Hepatocyte (in vitro differentiated cells): ENCODE data around the gene HDHD2.

Experiments used
- EZH2 ChIP-seq: fragments of 200-600 bp; sonication (generic); IDR thresholded peaks from 2 replicates; pipeline ENCODE4 v1.6.1; 2016; ENCODE audit warnings: antibody characterized with exemption, mild to moderate bottlenecking, borderline replicate concordance
- EZH2phosphoT487 ChIP-seq: fragments of 200-600 bp; sonication (generic); IDR thresholded peaks from one replicate; pipeline ENCODE4 v1.6.1; 2018; ENCODE audit warnings: antibody characterized with exemption, mild to moderate bottlenecking, low read depth, moderate library complexity; ENCODE audit not compliant: unreplicated experiment, severe bottlenecking
- TF ChIP-seq, protein P1 (sequence below): fragments of 200-600 bp; sonication (generic); IDR thresholded peaks from 2 replicates; pipeline ENCODE4 v1.5.1; 2016; ENCODE audit warnings: antibody characterized with exemption, mild to moderate bottlenecking; ENCODE audit not compliant: poor library complexity

- TF ChIP-seq, protein P1, sequence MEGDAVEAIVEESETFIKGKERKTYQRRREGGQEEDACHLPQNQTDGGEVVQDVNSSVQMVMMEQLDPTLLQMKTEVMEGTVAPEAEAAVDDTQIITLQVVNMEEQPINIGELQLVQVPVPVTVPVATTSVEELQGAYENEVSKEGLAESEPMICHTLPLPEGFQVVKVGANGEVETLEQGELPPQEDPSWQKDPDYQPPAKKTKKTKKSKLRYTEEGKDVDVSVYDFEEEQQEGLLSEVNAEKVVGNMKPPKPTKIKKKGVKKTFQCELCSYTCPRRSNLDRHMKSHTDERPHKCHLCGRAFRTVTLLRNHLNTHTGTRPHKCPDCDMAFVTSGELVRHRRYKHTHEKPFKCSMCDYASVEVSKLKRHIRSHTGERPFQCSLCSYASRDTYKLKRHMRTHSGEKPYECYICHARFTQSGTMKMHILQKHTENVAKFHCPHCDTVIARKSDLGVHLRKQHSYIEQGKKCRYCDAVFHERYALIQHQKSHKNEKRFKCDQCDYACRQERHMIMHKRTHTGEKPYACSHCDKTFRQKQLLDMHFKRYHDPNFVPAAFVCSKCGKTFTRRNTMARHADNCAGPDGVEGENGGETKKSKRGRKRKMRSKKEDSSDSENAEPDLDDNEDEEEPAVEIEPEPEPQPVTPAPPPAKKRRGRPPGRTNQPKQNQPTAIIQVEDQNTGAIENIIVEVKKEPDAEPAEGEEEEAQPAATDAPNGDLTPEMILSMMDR, result no peak
- TF ChIP-seq EZH2 (no peak), EZH2phosphoT487 (no peak)
These were observed 25.7 kb upstream of the HDHD2 start, which contains the start of gene IER3IP1 for GRCh38 chr18:47175898-47176575.
